Adrenal gland (tissue), 5 donors: Measurements from ENCODE around the gene HRAS.

Experiments used
- POLR2A ChIP-seq, 2 donors: fragments of 450-650 bp; IDR thresholded peaks; one replicate each; pipeline ENCODE4 v1.6.1; 2017; ENCODE audit warnings: antibody characterized with exemption in 2 of 2, mild to moderate bottlenecking in 2 of 2, moderate library complexity in 1 of 2
- TF ChIP-seq, protein P1 (sequence below), 6 experiments: fragments of 450-650 bp in 4 of 6; fragments of 200-600 bp in 2 of 6; sonication (generic) in 1 of 6; IDR thresholded peaks; 1 replicate in 5 of 6; 2 replicates in 1 of 6; pipeline versions ENCODE4 v1.5.1 to v1.8.0; 2016 to 2021; ENCODE audit warnings: antibody characterized with exemption in 6 of 6, mild to moderate bottlenecking in 2 of 6, moderate library complexity in 1 of 6
- donor health status: DM: no; HTN: no; CAD: no.

DNA sequence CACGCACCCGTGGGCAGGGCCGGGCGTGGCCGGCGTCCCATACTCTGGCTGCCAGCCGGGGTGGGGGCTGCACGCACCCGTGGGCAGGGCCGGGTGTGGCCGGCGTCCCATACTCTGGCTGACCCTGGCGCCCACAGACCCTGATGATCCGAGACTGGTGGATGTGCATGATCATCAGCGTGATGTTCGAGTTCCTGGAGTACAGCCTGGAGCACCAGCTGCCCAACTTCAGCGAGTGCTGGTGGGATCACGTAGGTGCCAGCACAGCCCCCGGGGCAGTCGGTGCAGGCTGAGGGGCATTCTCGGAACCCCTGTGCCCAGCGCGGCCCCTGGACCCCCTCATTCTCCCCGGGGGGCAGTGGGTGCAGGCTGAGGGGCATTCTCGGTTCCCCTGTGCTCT lies 47.3 kb downstream of the HRAS start:
- TF ChIP-seq, protein P1, sequence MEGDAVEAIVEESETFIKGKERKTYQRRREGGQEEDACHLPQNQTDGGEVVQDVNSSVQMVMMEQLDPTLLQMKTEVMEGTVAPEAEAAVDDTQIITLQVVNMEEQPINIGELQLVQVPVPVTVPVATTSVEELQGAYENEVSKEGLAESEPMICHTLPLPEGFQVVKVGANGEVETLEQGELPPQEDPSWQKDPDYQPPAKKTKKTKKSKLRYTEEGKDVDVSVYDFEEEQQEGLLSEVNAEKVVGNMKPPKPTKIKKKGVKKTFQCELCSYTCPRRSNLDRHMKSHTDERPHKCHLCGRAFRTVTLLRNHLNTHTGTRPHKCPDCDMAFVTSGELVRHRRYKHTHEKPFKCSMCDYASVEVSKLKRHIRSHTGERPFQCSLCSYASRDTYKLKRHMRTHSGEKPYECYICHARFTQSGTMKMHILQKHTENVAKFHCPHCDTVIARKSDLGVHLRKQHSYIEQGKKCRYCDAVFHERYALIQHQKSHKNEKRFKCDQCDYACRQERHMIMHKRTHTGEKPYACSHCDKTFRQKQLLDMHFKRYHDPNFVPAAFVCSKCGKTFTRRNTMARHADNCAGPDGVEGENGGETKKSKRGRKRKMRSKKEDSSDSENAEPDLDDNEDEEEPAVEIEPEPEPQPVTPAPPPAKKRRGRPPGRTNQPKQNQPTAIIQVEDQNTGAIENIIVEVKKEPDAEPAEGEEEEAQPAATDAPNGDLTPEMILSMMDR (IDR thresholded peaks at IDR 0.05) = no peak
- TF ChIP-seq POLR2A (IDR thresholded peaks at IDR 0.05) = no peak
